ENCODE data around the gene VWF.

VWF gene

GRCh38 chr12:5997260-5997659 is 127.2 kb downstream of the VWF start:
- no peak for TF ChIP-seq CTCF (conservative IDR thresholded peaks at IDR 0.05; ENCODE audit: low read depth, low read length)
- DNase-seq (ENCODE audit: low read depth), result no peak
- no peak overlapping the region for H3K4me3 ChIP-seq (ENCODE audit: low read depth, low read length)

- no peak for DNase-seq (ENCODE audit: low read depth)
- TF ChIP-seq CTCF (conservative IDR thresholded peaks at IDR 0.05; ENCODE audit: low read depth, low read length), result no peak
- no peak overlapping the region for H3K4me3 ChIP-seq (ENCODE audit: low read depth, low read length)
Observed at GRCh38 chr12:5996459-5996858, 128.0 kb downstream of the VWF start.

GRCh38 chr12:5989621-5990020 is 134.8 kb downstream of the VWF start:
- DNase-seq (ENCODE audit: low read depth), result no peak
- no peak overlapping the region for H3K4me3 ChIP-seq (ENCODE audit: low read depth, low read length)
- no peak for TF ChIP-seq CTCF (conservative IDR thresholded peaks at IDR 0.05; ENCODE audit: low read depth, low read length)

GRCh38 chr12:5988659-5989116 is 135.8 kb downstream of the VWF start:
- peak; percentile 88 for DNase-seq (ENCODE audit: low read depth)

GRCh38 chr12:5988088-5988487 is 136.4 kb downstream of the VWF start:
- no peak overlapping the region for H3K4me3 ChIP-seq (ENCODE audit: low read depth, low read length)
- no peak for DNase-seq (ENCODE audit: low read depth)
- no peak for TF ChIP-seq CTCF (conservative IDR thresholded peaks at IDR 0.05; ENCODE audit: low read depth, low read length)

More at GRCh38 chr12:5988659-5989116, 135.8 kb downstream of the VWF start:
- H3K4me3 ChIP-seq (ENCODE audit: low read depth, low read length), result no peak overlapping the region
- TF ChIP-seq CTCF (conservative IDR thresholded peaks at IDR 0.05; ENCODE audit: low read depth, low read length), result peak; percentile 99

- H3K4me3 ChIP-seq (ENCODE audit: low read depth, low read length), result no peak overlapping the region
- DNase-seq (ENCODE audit: low read depth), result no peak
- TF ChIP-seq CTCF (conservative IDR thresholded peaks at IDR 0.05; ENCODE audit: low read depth, low read length), result no peak
Observed at GRCh38 chr12:5987573-5987972, 136.9 kb downstream of the VWF start.

- TF ChIP-seq CTCF (conservative IDR thresholded peaks at IDR 0.05; ENCODE audit: low read depth, low read length), result no peak
- no peak overlapping the region for H3K4me3 ChIP-seq (ENCODE audit: low read depth, low read length)
- no peak for DNase-seq (ENCODE audit: low read depth)
Observed at GRCh38 chr12:5985471-5985870, 139.0 kb downstream of the VWF start.

Measured in choroid plexus epithelial cell (primary cell).